ENCODE results near the gene IPO5. TPM values are rescaled to one million over a fixed set of nuclear protein-coding genes. Genes with fewer than 3 reads are reported as not detected.

Gene IPO5
- total and polyA plus RNA-seq, 2 of the 8 experiments (the other 6 are each of a cell fraction or from before 2014, with no cell fraction given): 143 to 410 TPM

DNA sequence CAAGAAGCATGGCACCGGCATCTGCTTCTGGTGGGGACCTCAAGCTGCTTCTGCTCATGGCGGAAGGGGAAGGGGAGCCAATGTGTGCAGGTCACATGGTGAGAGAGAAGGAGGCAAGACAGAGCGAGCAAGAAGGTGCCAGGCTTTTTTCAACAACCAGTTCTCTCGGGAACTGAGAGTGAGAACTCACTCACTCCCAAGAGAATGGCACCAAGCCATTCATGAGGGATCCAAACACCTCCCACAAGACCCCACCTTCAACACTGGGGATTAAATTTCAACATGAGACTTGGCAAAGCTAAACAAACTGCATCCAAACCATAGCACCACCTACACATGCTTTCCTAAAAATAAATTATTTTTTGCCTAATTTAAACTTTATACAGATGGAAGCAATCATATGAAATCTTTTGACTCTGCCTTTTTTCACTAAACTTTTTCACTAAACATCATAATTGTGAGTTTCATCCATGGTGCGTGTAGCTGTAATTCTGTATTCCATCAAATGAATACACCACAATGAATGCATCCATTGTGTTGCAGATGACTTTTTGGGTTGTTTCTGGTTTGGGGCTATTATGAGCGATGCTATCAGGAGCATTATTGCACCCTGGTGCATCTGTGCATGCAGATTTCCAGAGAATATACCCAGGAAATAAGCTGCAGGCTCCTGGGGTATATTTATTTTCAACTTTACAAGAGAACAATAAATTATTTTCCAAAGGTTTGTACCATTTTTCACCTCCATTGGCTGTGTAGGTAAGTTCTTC, 14.6 kb upstream of the IPO5 start:
- no peak overlapping the region for H2BK12ac ChIP-seq (ENCODE audit: low read depth, low read length)
- no peaks in the 10 kb centered on the region for H3K27me3 ChIP-seq (replicated peaks in 1 of 4; ENCODE audit: control insufficient read depth in 3 of 4, extremely low read depth in 1 of 4, insufficient read depth in 3 of 4, low read length in 3 of 4)
- no peak overlapping the region for H4K91ac ChIP-seq (replicated peaks; ENCODE audit: insufficient read length, low read length)
- H3K4me3 ChIP-seq (ENCODE audit: extremely low read depth in 1 of 4, insufficient read depth in 2 of 4, low read depth in 3 of 4, low read length in 4 of 4): no peak overlapping the region
- H3K79me1 ChIP-seq (ENCODE audit: low read depth, low read length): no peaks in the 10 kb centered on the region
- no peak overlapping the region for H3K27ac ChIP-seq (ENCODE audit: low read depth, low read length)
- FAIRE-seq (no peak), DNase-seq (ENCODE audit: low read depth in 1 of 2, low spot score in 2 of 2) (no peak)
- no peak overlapping the region for H2BK15ac ChIP-seq (ENCODE audit: low read length)
- H2AK5ac ChIP-seq (ENCODE audit: low read depth, low read length): no peak overlapping the region
- H3K9me3 ChIP-seq (ENCODE audit: insufficient read depth in 2 of 2, low read depth in 1 of 2, low read length in 1 of 2): no peaks in the 10 kb centered on the region
- H3K23ac ChIP-seq (ENCODE audit: insufficient read length): no peak overlapping the region
- H3K9ac ChIP-seq (replicated peaks in 1 of 4; ENCODE audit: extremely low read depth in 1 of 4, low read depth in 3 of 4, low read length in 3 of 4): no peak overlapping the region
- 93% methylated on average over 6 of the region's 6 CpGs; no CpG with 5 or more reads in 1 of the 2 experiments for WGBS, 2 experiments (ENCODE audit: extremely low coverage in 1 of 2, insufficient coverage in 1 of 2, insufficient read length in 1 of 2, insufficient replicate concordance in 2 of 2, low coverage in 1 of 2, low lambda C conversion rate in 2 of 2, missing lambda C conversion rate in 1 of 2)
- H3K18ac ChIP-seq (ENCODE audit: extremely low read depth, low read length): no peak overlapping the region
- peaks cover 0 to 3% (median under 1%) of the 10 kb centered on the region in 4 experiments; a peak in 2 of 7 replicates for H3K4me1 ChIP-seq (replicated peaks in 1 of 4; ENCODE audit: control insufficient read depth in 3 of 4, insufficient read depth in 4 of 4, low read length in 3 of 4)
- no peak overlapping the region for H2BK5ac ChIP-seq (ENCODE audit: low read depth, low read length)
- H3K4ac ChIP-seq (replicated peaks; ENCODE audit: insufficient read length, low read depth, low read length): no peak overlapping the region
- CTCF ChIA-PET (ENCODE audit: partially characterized antibody): interaction anchor here (1.0 to 2.7 kb wide), 4 partner anchors 15 to 89 kb away, joined by 3 to 14 read pairs (median 5); no protein-coding TSS in a partner anchor
- H4K8ac ChIP-seq (ENCODE audit: extremely low read depth, insufficient read depth, low read length): no peak overlapping the region
- no peaks in the 10 kb centered on the region for H3K79me2 ChIP-seq (ENCODE audit: control insufficient read depth in 1 of 2, insufficient read depth in 2 of 2, low read length in 2 of 2)
- H2AFZ ChIP-seq (ENCODE audit: low read length): no peak overlapping the region
- POLR2A ChIA-PET (ENCODE audit: partially characterized antibody): interaction anchor here (0.6 to 1.3 kb wide), 3 partner anchors 39 to 68 kb away, joined by 3 read pairs; no protein-coding TSS in a partner anchor
- H3K23me2 ChIP-seq (ENCODE audit: low read depth, low read length): no peaks in the 10 kb centered on the region
- H4K5ac ChIP-seq (ENCODE audit: insufficient read length, low read depth, low read length): no peak overlapping the region
- no peak overlapping the region for H2BK20ac ChIP-seq (ENCODE audit: low read length)
- H3K56ac ChIP-seq (replicated peaks; ENCODE audit: insufficient read length, low read depth, low read length): no peak overlapping the region
- no peaks in the 10 kb centered on the region for H3K36me3 ChIP-seq (ENCODE audit: control insufficient read depth in 2 of 4, insufficient read depth in 4 of 4, low read length in 3 of 4)
- no peak overlapping the region for H2BK120ac ChIP-seq (replicated peaks; ENCODE audit: low read depth, low read length)
- H3K14ac ChIP-seq (ENCODE audit: insufficient read length): no peak overlapping the region
- no peaks in the 10 kb centered on the region for H4K20me1 ChIP-seq (replicated peaks in 1 of 2; ENCODE audit: control insufficient read depth in 1 of 2, insufficient read depth in 2 of 2, low read length in 2 of 2)
- H3K4me2 ChIP-seq (ENCODE audit: insufficient read depth in 1 of 2, low read depth in 2 of 2, low read length in 2 of 2): no peak overlapping the region
- TF ChIP-seq CHD1 (IDR thresholded peaks at IDR 0.05; ENCODE audit: low read depth, low read length) (no peak), ZNF274 (IDR thresholded peaks at IDR 0.05; ENCODE audit: borderline replicate concordance, extremely low read depth, low read length) (no peak), RAD21 (IDR thresholded peaks at IDR 0.05 in 1 of 2, conservative IDR thresholded peaks at IDR 0.05 in 1 of 2; ENCODE audit: low read depth in 2 of 2, low read length in 2 of 2) (no peak), EGR1 (IDR thresholded peaks at IDR 0.05; ENCODE audit: borderline replicate concordance, low read depth, low read length) (no peak), BACH1 (IDR thresholded peaks at IDR 0.05; ENCODE audit: low read length) (no peak), SIRT6 (IDR thresholded peaks at IDR 0.05; ENCODE audit: low read length) (no peak), MAFK (IDR thresholded peaks at IDR 0.05; ENCODE audit: low read depth, low read length) (no peak), KDM1A (IDR thresholded peaks at IDR 0.05; ENCODE audit: borderline replicate concordance, low read length) (no peak), JUN (IDR thresholded peaks at IDR 0.05; ENCODE audit: low read depth, low read length) (no peak), HDAC2 (IDR thresholded peaks at IDR 0.05; ENCODE audit: borderline replicate concordance in 1 of 2, low read depth in 2 of 2, low read length in 2 of 2) (no peak), CBX5 (IDR thresholded peaks at IDR 0.05; ENCODE audit: low read depth, low read length) (no peak), POLR2A (IDR thresholded peaks at IDR 0.05; ENCODE audit: control extremely low read depth in 1 of 2, low read depth in 2 of 2, low read length in 2 of 2) (no peak)
- TF ChIP-seq, protein P1, sequence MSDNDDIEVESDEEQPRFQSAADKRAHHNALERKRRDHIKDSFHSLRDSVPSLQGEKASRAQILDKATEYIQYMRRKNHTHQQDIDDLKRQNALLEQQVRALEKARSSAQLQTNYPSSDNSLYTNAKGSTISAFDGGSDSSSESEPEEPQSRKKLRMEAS (IDR thresholded peaks at IDR 0.05): no peak
